T-cell (primary cell): ENCODE measurements around the gene CALCB. TPM values are rescaled to one million over a fixed set of nuclear protein-coding genes. Genes with fewer than 3 reads are reported as not detected.
A peak's percentile ranks its signal among the peaks of the same experiment; 100 is the strongest.

Experiments used
- ATAC-seq, 4 experiments: fragments of 200-7000 bp in 3 of 4; fragments of 150-1000 bp in 1 of 4; cut with Tn5 transposase; replicated peaks in 1 of 4; 1 replicate in 3 of 4; 2 replicates in 1 of 4; pipeline ENCODE4 v1.10.0; 2021; ENCODE audit warnings: moderate library complexity in 3 of 4, mild to moderate bottlenecking in 2 of 4, moderate number of reproducible peaks in 1 of 4
- CTCF ChIA-PET, 2 donors: fragments of 300-600 bp; sonication (Branson Sonifier 250); formaldehyde crosslinking; loops; one replicate each; lab custom pipeline; 2022; ENCODE audit warnings: antibody characterized with exemption in 2 of 2; lab: Charles Lee
- POLR2A ChIA-PET, 2 donors: fragments of 300-600 bp; sonication (Branson Sonifier 250); formaldehyde crosslinking; loops; one replicate each; lab custom pipeline; 2022; ENCODE audit warnings: antibody characterized with exemption in 2 of 2; lab: Charles Lee
- DNase-seq, 35 experiments: peaks; one replicate each; pipeline versions ENCODE4 v3.0.0 to v3.0.0-alpha.2; 2013 to 2023
- H3K27ac ChIP-seq: one replicate; pipeline ENCODE4 v1.5.1; 2013; ENCODE audit warnings: low read length
- H3K27me3 ChIP-seq, 2 experiments: replicated peaks in 1 of 2; 1 replicate in 1 of 2; 2 replicates in 1 of 2; pipeline versions ENCODE4 v1.6.1 to v1.7.0; 2013; ENCODE audit warnings: low read length in 1 of 2, mixed read lengths in 1 of 2; ENCODE audit not compliant: control insufficient read depth in 2 of 2, insufficient read depth in 2 of 2; ENCODE audit errors: extremely low read depth in 1 of 2
- H3K36me3 ChIP-seq, 2 donors: 1 replicate in 1 of 2; 2 replicates in 1 of 2; pipeline versions ENCODE4 v1.6.1 to v1.7.0; 2013; ENCODE audit warnings: low read length in 1 of 2; ENCODE audit not compliant: control insufficient read depth in 2 of 2, insufficient read depth in 1 of 2; ENCODE audit errors: extremely low read depth in 1 of 2
- H3K4me1 ChIP-seq, 2 experiments: 1 replicate in 1 of 2; 2 replicates in 1 of 2; pipeline versions ENCODE4 v1.6.1 to v1.7.0; 2013; ENCODE audit warnings: low read length in 2 of 2, mixed read lengths in 1 of 2; ENCODE audit not compliant: insufficient read depth in 2 of 2, control insufficient read depth in 1 of 2; ENCODE audit errors: extremely low read depth in 1 of 2
- H3K4me3 ChIP-seq, 2 donors: 1 replicate in 1 of 2; 2 replicates in 1 of 2; pipeline versions ENCODE4 v1.5.1 to v1.7.0; 2013; ENCODE audit warnings: mild to moderate bottlenecking in 2 of 2, low read length in 1 of 2, moderate library complexity in 1 of 2; ENCODE audit not compliant: control insufficient read depth in 1 of 2; ENCODE audit errors: extremely low read depth in 1 of 2
- H3K9me3 ChIP-seq: 2 replicates; pipeline ENCODE4 v1.7.0; 2013
- H3K27ac Mint-ChIP-seq, 2 donors: one replicate each; pipeline ENCODE4 v1.8.0; 2020 to 2021; ENCODE audit warnings: mild to moderate bottlenecking in 2 of 2, mixed read lengths in 2 of 2
- H3K27me3 Mint-ChIP-seq, 2 donors: one replicate each; pipeline ENCODE4 v1.8.0; 2021 to 2022; ENCODE audit warnings: mixed read lengths in 2 of 2
- H3K36me3 Mint-ChIP-seq: one replicate; pipeline ENCODE4 v1.8.0; 2021; ENCODE audit warnings: mixed read lengths
- H3K4me1 Mint-ChIP-seq, 3 donors: one replicate each; pipeline ENCODE4 v1.8.0; 2020 to 2022; ENCODE audit warnings: mixed read lengths in 3 of 3, mild to moderate bottlenecking in 1 of 3
- H3K4me3 Mint-ChIP-seq, 3 donors: one replicate each; pipeline ENCODE4 v1.8.0; 2020 to 2022; ENCODE audit warnings: mild to moderate bottlenecking in 3 of 3, mixed read lengths in 3 of 3, moderate library complexity in 3 of 3
- H3K9me3 Mint-ChIP-seq, 3 donors: one replicate each; pipeline ENCODE4 v1.8.0; 2020 to 2022; ENCODE audit warnings: mixed read lengths in 3 of 3
- WGBS: methylation state at CpG from one replicate; pipeline ENCODE4 v1.1.5; 2013; ENCODE audit warnings: missing lambda C conversion rate; ENCODE audit not compliant: insufficient coverage; 5-methylcytosine and 5-hydroxymethylcytosine counted together
- total RNA-seq, 35 experiments: library from RNA in 6 of 35; stranded (reverse) in 6 of 35; fragments of 120-200 nt in 1 of 35; gene quantifications; one replicate each; pipeline versions ENCODE4 v1.2.1 to v1.2.4 and lab custom pipeline; 2013 to 2026

The CALCB gene
- total RNA-seq, 5 donors from 2014 or later (not counting 1 experiment from before 2014, with no cell fraction given), result 0.58 to 1.0 (median 0.72) TPM

- Mint-ChIP-seq H3K36me3 (no peaks in the 10 kb centered on the region), H3K9me3 (no peaks in the 10 kb centered on the region), H3K27me3 (peaks cover 38 to 49% of the 10 kb centered on the region in 2 donors), H3K4me3 (peak within 1 kb of the TSS in 2 of 3 donors; percentile 34 to 53), H3K4me1 (peaks cover 16 to 21% (median 18%) of the 10 kb centered on the region in 3 donors), H3K27ac (no peak within 1 kb of the TSS)
- peaks cover 3 to 17% of the 10 kb centered on the region in 2 experiments for H3K4me1 ChIP-seq
- H3K27ac ChIP-seq, result no peak within 1 kb of the TSS
- peaks cover 0 to 43% of the 10 kb centered on the region in 2 experiments for H3K27me3 ChIP-seq
- WGBS, result 15% methylated on average over 35 of the region's 50 CpGs
- ChIA-PET POLR2A (interaction anchor here in 1 of 2 donors (0.5 kb wide), 1 partner anchor 770 kb away, joined by 4 read pairs; no protein-coding TSS in a partner anchor), CTCF (interaction anchor here in 1 of 2 donors (1.4 kb wide), 1 partner anchor 14 kb away, joined by 7 read pairs; no protein-coding TSS in a partner anchor)
- no peaks in the 10 kb centered on the region for H3K9me3 ChIP-seq
- no peak for DNase-seq
- peak within 1 kb of the TSS in 1 of 2 donors; percentile 11 for H3K4me3 ChIP-seq
- H3K36me3 ChIP-seq, result no peaks in the 10 kb centered on the region
- no peak for ATAC-seq
Measured at GRCh38 chr11:15114501-15115475, 41.4 kb downstream of the CALCB start, which contains the start of gene INSC. Gene INSC, plus strand, starts transcription at chr11:15114923. Its CDS starts 34,252 bp downstream, at chr11:15149175.

GRCh38 chr11:15115686-15116085 is 42.3 kb downstream of the CALCB start:
- Histone ChIP-seq H3K4me1 (peaks cover 3 to 17% of the 10 kb centered on the region in 2 experiments), H3K27ac (no peak overlapping the region), H3K4me3 (no peak overlapping the region), H3K27me3 (peaks cover 0 to 43% of the 10 kb centered on the region in 2 experiments), H3K36me3 (no peaks in the 10 kb centered on the region), H3K9me3 (no peaks in the 10 kb centered on the region)
- ChIA-PET POLR2A (no interaction called here), CTCF (no interaction called here)
- DNase-seq, result no peak
- 93% methylated on average over 3 of the region's 5 CpGs for WGBS
- Mint-ChIP-seq H3K27me3 (peaks cover 38 to 53% of the 10 kb centered on the region in 2 donors), H3K4me3 (no peak overlapping the region), H3K4me1 (peaks cover 16 to 21% (median 18%) of the 10 kb centered on the region in 3 donors), H3K27ac (no peak overlapping the region), H3K9me3 (no peaks in the 10 kb centered on the region), H3K36me3 (no peaks in the 10 kb centered on the region)
- ATAC-seq, result no peak

DNA sequence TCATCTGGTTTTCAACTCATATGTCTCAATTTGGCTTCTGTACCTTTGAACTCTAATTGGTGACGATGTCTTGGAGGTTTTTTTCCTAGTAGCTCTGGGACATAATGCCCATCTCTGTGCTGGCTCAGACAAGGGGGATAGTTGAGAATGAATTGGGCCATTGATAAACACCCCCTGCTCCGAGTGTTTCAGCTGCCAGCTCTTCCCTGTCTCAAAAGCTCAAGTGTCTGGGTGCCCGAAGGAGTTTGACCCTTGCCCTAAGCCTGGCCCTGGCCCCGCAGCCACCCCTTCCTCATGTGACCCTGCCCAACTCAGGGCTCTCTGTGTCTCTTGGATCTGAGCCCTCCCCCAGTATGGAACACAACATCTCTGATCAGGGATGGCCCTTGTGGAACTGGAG is 44.4 kb downstream of the CALCB start:
- Histone ChIP-seq H3K4me1 (peaks cover 3 to 17% of the 10 kb centered on the region in 2 experiments), H3K9me3 (no peaks in the 10 kb centered on the region), H3K4me3 (no peak overlapping the region), H3K27me3 (peaks cover 0 to 45% of the 10 kb centered on the region in 2 experiments), H3K27ac (no peak overlapping the region), H3K36me3 (no peaks in the 10 kb centered on the region)
- ATAC-seq (no peak), DNase-seq (no peak)
- no peaks in the 10 kb centered on the region for H3K9me3 Mint-ChIP-seq
- H3K27me3 Mint-ChIP-seq, result peaks cover 41 to 53% of the 10 kb centered on the region in 2 donors
- H3K4me3 Mint-ChIP-seq, result no peak overlapping the region
- no peaks in the 10 kb centered on the region for H3K36me3 Mint-ChIP-seq
- no peak overlapping the region for H3K27ac Mint-ChIP-seq
- WGBS, result 50% methylated on average over 2 of the region's 4 CpGs
- ChIA-PET CTCF (no interaction called here), POLR2A (no interaction called here)
- peaks cover 16 to 21% (median 18%) of the 10 kb centered on the region in 3 donors for H3K4me1 Mint-ChIP-seq

GRCh38 chr11:15118431-15118830 is 45.0 kb downstream of the CALCB start:
- no peaks in the 10 kb centered on the region for H3K36me3 ChIP-seq
- H3K4me3 ChIP-seq, result no peak overlapping the region
- H3K4me1 ChIP-seq, result peaks cover 3 to 15% of the 10 kb centered on the region in 2 experiments
- H3K27me3 ChIP-seq, result peaks cover 0 to 43% of the 10 kb centered on the region in 2 experiments
- H3K27ac Mint-ChIP-seq, result no peak overlapping the region
- H3K27me3 Mint-ChIP-seq, result peaks cover 40 to 52% of the 10 kb centered on the region in 2 donors
- no peaks in the 10 kb centered on the region for H3K9me3 ChIP-seq
- peaks cover 13 to 16% (median 13%) of the 10 kb centered on the region in 3 donors for H3K4me1 Mint-ChIP-seq
- no peaks in the 10 kb centered on the region for H3K36me3 Mint-ChIP-seq
- no peak for DNase-seq
- no peaks in the 10 kb centered on the region for H3K9me3 Mint-ChIP-seq
- ChIA-PET POLR2A (no interaction called here), CTCF (interaction anchor here in 1 of 2 donors (0.6 kb wide), 1 partner anchor 18 kb away, joined by 3 read pairs; no protein-coding TSS in a partner anchor)
- ATAC-seq, result no peak
- no peak overlapping the region for H3K27ac ChIP-seq
- H3K4me3 Mint-ChIP-seq, result no peak overlapping the region

DNA sequence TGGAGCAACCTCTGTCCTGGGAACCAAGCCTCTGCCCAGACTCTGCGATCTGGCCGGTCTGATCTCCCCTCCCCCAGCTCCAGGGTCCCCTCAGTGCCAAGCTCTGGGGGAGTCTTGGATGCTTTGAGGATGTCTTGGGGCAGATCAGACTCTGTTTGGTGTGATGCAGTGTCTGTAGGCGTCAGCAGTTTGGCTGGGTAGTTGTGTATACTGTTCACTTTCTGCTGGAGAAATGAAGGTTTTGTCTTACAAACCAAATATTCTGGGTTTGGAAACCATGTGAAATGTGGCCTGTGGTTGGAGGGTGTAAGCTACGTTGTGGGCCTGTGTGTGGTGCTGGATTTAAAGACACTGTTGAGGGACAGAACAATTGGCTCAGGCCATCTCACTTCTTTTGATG is 46.0 kb downstream of the CALCB start:
- H3K4me1 ChIP-seq, result peaks cover 0 to 10% of the 10 kb centered on the region in 2 experiments
- H3K36me3 Mint-ChIP-seq, result no peaks in the 10 kb centered on the region
- H3K4me3 Mint-ChIP-seq, result no peak overlapping the region
- POLR2A ChIA-PET, result no interaction called here
- no peaks in the 10 kb centered on the region for H3K9me3 Mint-ChIP-seq
- H3K27me3 ChIP-seq, result peaks cover 0 to 38% of the 10 kb centered on the region in 2 experiments
- no peaks in the 10 kb centered on the region for H3K9me3 ChIP-seq
- H3K4me3 ChIP-seq, result no peak overlapping the region
- no peak overlapping the region for H3K27ac Mint-ChIP-seq
- no peak overlapping the region for H3K27ac ChIP-seq
- no peaks in the 10 kb centered on the region for H3K36me3 ChIP-seq
- CTCF ChIA-PET, result no interaction called here
- DNase-seq, result no peak
- WGBS, result 58% methylated on average over 2 of the region's 4 CpGs
- peaks cover 6 to 9% (median 8%) of the 10 kb centered on the region in 3 donors for H3K4me1 Mint-ChIP-seq
- peaks cover 34 to 46% of the 10 kb centered on the region in 2 donors for H3K27me3 Mint-ChIP-seq
- no peak for ATAC-seq

DNA sequence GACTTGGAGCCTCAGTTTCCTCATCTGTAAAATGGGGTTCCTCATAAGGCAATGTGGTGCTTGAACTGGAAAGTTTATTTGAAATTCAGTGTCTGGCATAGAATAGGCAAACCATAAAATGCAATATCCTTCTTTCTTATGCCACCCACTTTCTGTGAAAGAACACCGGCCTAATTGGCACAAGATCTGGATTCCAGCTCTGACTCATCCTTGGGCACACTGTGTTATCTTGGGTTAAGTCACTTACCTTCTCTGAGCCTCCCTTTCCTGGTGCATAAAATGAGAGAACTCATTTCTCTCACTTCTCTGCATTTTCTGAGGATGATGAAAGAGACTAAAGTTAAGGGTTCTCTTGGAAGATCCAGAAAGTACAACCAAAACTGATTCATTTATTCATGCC is 46.4 kb downstream of the CALCB start:
- Mint-ChIP-seq H3K36me3 (no peaks in the 10 kb centered on the region), H3K27ac (no peak overlapping the region), H3K4me1 (peaks cover 5 to 8% (median 6%) of the 10 kb centered on the region in 3 donors), H3K4me3 (no peak overlapping the region), H3K9me3 (no peaks in the 10 kb centered on the region), H3K27me3 (peaks cover 36 to 49% of the 10 kb centered on the region in 2 donors)
- H3K9me3 ChIP-seq, result no peaks in the 10 kb centered on the region
- peaks cover 0 to 6% of the 10 kb centered on the region in 2 experiments for H3K4me1 ChIP-seq
- no peak overlapping the region for H3K4me3 ChIP-seq
- DNase-seq, result no peak
- WGBS, result 80% methylated on average over 1 of the region's 1 CpG
- H3K27me3 ChIP-seq, result peaks cover 0 to 37% of the 10 kb centered on the region in 2 experiments
- ChIA-PET POLR2A (no interaction called here), CTCF (no interaction called here)
- no peaks in the 10 kb centered on the region for H3K36me3 ChIP-seq
- H3K27ac ChIP-seq, result no peak overlapping the region
- ATAC-seq, result no peak
